ENCODE measurements around the gene ZER1.
"Not testable (repeated sequence)": the region's sequence is repeated elsewhere in the genome, so short reads cannot be mapped to it uniquely, and the experiment has no call there.

Gene ZER1

DNA sequence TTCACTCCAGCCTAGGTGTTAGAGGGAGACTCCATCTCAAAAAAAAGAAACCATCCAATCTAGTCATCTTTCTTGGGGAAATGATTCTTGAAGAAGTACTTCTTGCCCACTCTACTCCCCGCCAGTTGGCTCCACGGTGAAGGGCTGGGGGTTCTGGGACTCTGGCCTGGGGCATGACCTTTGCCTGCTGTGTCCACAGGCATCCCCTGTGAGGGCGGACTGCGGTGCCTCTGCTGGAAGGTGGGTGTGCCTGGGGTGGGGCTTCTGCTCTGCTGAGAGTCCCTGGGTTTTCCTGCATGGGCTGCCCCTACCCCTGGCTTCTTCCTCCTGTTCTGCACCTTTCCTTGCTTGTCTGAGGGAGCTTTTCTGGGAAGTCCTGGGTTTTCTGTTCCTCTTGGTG is 18.8 kb upstream of the ZER1 start:
- FAIRE-seq = no peak
- DNase-seq (ENCODE audit: extremely low spot score, insufficient read length, low read depth) = no peak

DNA sequence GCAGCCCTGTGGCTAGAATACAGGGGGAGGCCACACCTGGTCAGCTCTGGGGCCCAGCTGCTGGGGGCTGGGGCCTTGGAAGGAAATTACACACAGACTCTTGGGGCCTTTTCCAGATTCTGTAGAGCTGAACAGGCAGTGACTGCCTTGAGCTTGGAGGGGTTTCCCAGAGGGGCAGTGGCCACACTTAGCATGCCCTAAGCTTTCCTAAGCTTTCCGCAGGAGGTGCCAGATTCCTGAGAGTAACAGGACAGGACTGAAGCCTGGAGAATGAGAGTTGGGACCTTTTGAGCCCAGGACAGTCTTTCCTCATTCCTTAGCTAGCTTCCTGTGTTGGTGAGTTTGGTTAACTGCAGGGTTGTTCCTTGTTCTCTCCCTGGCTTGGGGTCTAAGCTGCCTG is 16.7 kb upstream of the ZER1 start:
- FAIRE-seq = no peak
- DNase-seq (ENCODE audit: extremely low spot score, insufficient read length, low read depth) = no peak

DNA sequence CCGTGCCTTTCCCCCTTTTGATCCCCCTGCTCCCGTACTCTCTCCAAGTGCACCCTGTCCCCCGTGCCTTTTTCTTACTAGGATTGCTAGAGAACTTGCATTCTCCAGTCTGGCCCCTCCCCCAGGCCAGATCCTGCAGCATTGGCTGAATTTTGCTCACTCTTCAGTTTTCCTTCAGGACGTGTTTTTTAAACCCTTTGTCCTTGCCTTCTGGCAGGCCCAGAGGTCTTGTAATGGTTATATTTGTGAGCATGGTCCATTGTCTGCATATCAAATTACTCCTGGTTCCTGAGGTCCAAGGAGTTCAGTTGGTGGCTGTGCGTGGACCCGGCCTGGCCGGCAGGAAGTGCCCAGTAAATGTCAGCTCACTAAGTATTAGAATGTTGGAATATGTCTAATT is 15.9 kb upstream of the ZER1 start:
- no peak for FAIRE-seq
- DNase-seq (ENCODE audit: extremely low spot score, insufficient read length, low read depth) = no peak

DNA sequence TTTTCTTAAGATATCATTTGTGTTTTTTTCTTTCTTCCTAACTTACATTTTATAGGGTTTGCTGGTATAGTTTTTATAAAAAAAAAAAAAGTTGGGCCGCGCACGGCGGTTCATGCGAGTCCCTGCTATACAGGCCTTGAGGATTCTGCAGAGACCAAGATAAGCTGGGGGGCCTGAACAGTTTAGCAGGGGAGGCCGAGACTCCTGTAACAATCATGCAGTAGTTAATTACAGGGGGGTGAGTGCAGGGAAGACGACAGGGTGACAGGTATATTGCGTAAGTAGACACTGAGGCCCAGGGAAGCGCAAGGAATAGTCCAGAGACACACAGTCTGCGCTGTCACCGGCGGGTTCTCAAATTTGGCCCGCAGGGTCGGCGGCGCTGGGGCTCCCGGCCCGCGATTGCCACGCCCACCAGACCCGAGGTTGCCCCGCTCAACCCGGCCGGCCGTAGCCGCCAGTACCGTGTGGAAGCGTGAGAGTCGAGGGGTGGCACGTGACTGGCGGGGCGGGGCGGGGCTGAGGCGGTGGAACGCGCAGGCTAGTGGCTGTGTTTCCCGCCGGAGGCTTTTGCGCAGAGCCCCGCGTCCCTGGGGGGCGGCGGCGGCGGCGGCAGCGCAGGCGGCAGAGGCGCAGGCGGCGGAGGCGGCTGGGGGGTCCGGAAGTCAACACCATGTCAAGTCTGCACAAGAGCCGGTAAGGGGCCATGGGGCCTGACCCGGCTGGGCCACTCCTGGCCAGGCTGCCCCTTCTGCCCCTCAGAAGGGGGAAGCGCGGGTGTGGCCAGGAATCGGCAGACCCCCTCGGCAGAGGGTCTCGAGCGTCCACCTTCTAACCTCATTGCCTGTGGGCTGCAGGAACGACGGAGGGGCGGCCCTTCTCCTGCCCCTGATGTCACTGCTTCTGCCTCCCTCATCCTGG is 15.2 kb upstream of the ZER1 start, which contains the start of gene TBC1D13:
TBC1D13 (plus strand) TSS at position 573 of the 921 bp plus-strand sequence; CDS start at position 674, 101 bp downstream.
- FAIRE-seq (peak; percentile 66), DNase-seq (ENCODE audit: extremely low spot score, insufficient read length, low read depth) (peak; percentile 83)

DNA sequence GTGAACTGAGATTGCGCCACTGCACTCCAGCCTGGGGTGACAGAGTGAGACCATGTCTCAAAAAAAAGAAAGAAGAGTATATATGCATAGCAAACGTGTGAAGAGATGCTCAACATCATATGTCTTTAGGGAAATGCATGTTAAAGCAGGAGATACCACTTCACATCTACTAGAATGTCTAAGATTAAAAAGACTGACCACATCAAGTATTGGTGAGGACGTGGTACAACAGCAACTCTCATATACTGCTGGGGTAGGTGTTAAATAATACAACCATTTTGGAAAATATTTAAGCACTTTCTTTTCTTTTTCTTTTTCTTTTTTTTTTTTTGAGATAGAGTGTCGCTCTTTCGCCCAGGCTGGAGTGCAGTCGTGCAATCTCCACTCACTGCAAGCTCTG is 13.7 kb upstream of the ZER1 start:
- DNase-seq (ENCODE audit: extremely low spot score, insufficient read length, low read depth) (no peak), FAIRE-seq (no peak)

DNA sequence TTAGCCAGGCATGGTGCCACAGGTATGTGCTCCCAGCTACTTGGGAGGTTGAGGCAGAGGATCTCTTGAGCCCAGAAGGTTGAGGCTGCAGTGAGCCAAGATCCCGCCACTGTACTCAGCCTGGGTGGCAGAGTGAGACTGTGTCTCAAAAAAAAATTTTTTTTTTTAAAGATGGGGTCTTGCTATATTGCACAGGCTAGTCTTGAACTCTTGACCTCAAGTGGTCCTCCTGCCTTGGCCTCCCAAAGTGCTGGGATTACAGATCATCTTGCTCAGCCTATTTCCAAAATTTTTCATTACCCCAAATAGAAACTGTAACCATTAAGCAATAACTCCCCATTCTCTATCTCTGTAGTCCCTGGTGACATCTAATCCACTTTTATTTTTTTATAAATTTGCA is 10.9 kb upstream of the ZER1 start:
- FAIRE-seq = no peak

DNA sequence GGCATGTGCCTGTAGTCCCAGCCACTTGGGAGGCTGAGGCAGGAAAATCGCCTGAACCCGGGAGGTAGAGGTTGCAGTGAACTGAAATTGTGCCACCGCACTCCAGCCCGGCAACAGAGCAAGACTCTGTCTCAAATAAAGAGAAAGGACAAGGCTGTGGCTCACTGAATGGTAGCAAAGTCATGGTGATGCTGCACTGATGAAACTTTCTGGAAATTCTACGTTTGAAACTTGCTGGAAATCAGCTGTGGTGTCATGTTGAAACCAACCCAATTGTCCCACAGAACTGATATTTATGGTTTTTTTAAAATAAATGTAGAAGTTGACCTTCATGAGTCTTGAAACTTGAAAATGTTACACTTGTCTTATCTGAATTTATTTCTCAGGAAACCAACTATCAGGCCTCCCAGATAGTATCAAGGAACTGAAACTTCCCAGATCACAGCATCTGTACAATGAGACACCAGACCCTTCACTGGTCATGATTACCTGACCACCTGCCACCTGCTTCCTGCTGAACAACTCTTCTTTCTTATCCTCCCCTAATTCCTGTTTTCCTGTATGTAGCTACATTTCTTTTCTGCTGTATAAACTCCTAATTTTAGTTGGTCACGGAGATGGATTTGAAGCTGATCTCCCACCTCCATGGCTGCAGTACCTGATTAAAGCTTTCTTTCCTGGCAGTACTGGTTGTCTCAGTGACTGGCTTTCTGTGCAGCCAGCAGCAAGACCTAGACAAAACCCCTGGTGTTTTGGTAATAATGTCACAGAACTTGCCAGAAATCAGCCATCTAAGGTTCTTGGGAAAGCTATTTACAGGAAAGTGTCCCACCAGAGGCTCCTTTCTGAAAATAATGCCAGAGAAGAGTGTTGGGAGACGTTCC is 9.7 kb upstream of the ZER1 start:
- DNase-seq (ENCODE audit: extremely low spot score, insufficient read length, low read depth) (no peak), FAIRE-seq (no peak)

More for the DNA sequence above, 10.9 kb upstream of the ZER1 start:
- no peak for DNase-seq (ENCODE audit: extremely low spot score, insufficient read length, low read depth)

DNA sequence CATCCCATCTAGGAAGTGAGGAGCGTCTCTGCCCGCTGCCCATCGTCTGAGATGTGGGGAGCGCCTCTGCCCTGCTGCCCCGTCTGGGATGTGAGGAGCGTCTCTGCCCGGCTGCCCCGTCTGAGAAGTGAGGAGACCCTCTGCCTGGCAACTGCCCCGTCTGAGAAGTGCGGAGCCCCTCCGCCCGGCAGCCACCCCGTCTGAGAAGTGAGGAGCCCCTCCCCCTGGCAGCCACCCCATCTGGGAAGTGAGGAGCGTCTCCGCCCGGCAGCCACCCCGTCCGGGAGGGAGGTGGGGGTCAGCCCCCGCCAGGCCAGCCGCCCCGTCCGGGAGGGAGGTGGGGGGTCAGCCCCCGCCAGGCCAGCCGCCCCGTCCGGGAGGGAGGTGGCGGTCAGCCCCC is 8.4 kb upstream of the ZER1 start:
- FAIRE-seq; DNase-seq (ENCODE audit: extremely low spot score, insufficient read length, low read depth): not testable (repeated sequence)

DNA sequence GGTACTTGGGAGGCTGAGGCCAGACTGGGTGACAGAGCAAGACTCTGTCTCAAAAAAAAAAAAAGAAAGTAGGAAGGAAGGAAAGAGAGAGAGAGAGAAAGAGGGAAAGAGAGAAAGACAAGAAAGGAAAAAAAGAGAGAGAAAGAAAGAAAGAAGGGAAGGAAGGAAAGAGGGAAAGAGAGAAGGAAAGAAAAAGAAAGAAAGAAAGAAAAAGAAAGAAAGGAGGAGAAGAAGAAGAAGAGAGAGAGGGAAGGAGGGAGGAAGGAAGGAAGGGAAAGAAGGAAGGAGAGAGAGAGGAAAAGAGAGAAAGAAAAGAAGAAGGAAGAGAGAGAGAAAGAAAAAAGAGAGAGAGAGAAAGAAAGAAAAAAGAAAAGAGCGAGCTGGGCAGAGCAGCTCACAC is 3.1 kb upstream of the ZER1 start:
- DNase-seq (ENCODE audit: extremely low spot score, insufficient read length, low read depth) (no peak), FAIRE-seq (no peak)

DNA sequence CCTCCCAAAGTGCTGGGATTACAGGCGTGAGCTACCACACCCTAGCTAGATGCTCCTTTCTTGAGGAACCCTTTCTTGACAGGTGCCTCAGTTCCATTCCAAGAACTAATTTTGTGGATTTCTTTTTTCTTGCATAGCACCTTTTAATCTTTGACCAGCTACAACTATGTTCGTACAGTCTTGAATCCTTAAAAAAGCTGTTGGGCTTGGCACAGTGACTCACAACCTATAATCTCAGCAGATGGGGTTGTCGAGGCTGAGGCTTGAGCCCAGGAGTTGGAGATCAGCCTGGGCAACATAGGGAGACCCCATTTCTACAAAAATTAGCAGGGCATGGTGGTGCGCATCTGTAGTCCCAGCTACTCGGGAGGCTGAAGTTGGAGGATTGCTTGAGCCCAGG is 1.3 kb upstream of the ZER1 start:
- no peak for DNase-seq (ENCODE audit: extremely low spot score, insufficient read length, low read depth)
- no peak for FAIRE-seq

DNA sequence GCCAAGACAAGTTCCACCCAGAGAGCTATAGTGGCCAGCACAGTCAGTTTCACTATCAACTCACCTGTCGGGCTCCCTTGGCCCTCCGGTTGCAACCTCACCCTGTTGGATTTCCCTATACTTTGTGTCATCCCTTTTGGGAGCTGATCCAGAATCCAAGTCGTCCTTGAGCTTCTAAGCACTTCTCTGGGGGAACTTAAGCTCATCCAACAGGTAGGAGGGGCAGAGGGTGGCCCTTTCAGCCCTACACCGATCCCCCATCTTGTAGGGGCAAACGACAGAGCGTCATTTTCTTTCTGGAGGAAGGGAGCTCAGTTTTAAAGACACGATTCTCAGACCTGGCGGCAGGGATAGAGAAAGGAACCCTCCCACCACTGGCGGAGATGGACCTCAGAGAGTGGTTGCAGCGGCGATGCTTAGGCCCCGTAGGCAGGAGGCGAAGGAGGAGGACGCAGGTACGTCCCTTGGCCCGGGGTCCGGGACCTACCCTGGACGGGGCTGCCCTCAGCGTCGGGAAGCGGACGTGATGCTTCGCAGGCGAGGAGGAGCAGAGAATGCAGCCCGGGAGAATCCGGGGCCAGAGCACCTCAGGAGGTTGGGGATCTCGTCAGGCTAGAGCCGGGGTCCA is 519 bp downstream of the ZER1 start:
- FAIRE-seq (no peak), DNase-seq (ENCODE audit: extremely low spot score, insufficient read length, low read depth) (no peak)

DNA sequence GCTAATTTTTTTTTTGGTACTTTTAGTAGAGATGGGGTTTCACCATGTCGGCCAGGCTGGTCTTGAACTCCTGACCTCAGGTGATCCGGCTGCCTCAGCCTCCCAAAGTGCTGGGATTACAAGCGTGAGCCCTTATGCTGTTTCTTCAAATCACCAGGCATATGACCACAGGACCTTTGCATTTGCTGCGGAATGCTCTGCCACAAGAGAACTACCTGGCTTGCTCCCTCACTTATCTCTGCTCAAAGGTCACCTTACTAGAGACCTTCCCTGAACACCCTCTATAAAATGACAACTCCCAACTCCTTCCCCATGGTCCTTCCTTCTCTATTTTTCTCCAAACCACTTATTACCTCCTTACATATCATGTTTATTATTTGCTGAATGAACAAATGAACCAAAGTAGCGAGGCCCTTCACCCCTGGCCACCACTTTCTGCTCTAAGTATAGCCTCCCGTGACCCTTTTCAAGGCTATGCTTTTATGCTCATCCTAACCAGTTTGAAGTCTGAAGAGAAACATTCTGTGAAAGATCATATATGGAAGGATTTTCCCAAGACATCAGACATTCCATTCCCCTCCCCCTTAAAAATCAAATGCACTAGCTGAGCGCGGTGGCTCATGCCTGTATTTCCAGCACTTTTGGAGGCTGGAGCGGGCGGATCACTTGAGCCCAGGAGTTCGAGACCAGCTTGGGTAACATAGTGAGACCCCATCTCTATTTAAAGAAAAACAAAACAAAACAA is 1.3 kb downstream of the ZER1 start:
- DNase-seq (ENCODE audit: extremely low spot score, insufficient read length, low read depth) (no peak), FAIRE-seq (no peak)

DNA sequence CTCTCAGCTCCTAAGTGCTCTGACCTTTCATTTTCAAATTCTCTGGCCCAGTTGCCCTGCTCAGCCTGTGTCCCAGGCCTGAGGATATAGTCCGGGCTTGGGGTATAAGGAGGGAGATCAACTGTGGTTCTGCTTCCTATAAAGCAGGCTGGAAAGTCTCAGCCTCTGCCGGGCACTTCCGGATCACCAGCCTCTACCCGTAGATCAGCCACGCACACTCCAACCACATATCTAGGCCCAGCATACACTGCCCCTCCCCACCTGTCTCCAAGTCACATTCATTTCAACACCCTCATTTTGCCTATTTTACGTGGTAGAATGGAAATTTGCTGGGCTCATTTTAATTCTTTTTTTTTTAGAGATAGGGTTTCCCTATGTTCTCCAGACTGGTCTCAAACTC is 3.1 kb downstream of the ZER1 start:
- FAIRE-seq (no peak), DNase-seq (ENCODE audit: extremely low spot score, insufficient read length, low read depth) (no peak)

DNA sequence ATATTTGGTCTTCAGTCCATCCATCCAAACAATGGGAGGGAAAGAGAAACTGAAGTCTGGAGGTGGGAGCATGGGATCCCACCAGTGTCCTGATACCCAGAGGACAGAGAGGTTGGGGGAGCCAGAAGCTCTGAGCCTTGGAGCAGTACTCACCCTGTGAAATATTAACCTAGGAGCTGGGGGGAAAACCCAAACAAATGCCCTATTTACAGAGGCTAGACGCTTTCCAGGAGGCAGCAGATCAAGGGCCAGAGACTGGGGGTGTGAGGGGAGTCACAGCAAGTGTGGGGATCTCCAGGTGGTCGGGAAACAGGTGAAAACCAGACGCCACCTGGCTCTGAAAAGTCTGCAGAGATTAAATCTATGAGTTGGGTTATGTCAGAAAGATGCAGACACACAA is 6.2 kb downstream of the ZER1 start:
- DNase-seq (ENCODE audit: extremely low spot score, insufficient read length, low read depth) (no peak), FAIRE-seq (peak; percentile 41)

DNA sequence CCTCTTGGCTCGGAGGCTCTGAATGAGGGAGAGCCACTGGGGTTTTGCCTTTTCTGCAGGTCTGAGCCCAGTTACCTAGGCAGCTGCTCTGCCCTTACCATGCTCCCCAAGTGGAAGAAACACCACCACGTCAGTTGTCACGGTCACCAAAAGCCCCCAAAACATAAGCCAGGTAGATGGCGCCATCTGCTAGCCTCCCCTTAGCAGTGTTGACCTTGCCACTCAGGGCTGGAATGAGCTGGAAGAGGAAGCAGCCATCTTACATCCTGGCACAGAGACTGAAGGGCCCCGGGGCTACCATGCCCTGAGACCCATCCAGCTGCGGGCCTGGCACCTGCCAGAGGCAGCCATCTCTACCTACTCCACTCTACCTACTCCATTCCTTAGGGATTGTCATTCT is 7.4 kb downstream of the ZER1 start:
- DNase-seq (ENCODE audit: extremely low spot score, insufficient read length, low read depth) (no peak), FAIRE-seq (no peak)

DNA sequence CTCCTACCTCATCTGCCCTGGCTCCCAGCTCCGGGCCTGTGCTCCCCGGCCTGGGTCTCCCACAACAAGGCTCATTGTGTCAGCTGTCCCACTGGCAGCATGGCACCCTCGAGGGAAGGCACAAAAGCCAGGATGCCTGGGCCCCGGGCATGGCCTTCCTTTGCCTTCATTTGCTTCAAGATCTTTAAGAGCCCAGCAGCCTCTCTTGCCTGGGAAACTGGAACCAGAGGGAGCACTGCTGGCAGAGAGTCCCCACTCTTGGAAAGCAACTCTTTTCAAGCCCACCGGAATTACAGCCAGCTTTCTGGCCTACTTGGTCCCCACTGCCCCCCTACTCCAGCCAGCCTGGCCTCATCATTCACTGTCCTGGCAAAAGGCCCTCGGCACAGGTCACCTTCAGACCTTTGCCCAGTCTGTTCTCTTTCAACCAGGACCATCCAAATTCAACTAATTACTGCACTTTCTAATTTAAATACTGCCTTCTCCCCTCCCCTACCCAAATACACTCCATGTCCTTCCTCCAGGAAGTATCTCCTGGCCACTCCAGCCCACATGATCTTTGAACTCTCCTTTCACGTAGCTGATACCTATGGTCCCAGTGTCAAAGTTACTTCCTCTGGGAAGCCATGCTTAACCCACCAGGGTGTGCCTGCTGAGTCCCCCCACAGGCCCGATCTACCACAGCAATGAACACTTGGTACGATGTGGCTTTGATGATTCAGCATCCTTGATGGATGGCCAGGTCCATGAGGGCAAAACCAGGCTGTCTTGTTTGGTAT is 8.9 kb downstream of the ZER1 start:
- no peak for FAIRE-seq

DNA sequence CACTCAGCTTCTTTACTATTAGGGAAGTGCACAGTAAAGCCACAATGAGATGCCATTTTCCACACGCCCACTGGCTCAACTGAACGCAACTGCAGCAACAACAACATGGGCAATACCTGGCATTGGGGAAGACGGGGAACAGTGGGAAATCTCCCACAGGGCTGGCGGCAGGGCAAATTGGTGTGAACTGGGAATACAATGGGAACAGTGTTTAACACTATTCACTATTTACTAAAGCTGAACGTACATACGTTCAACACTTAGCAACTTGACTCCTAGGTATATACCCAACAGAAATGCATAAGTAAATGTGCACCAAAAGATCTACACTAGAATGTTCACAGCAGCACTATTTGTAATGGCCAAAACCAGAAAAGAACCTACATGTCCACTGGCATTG is 14.1 kb downstream of the ZER1 start:
- no peak for FAIRE-seq
- DNase-seq (ENCODE audit: extremely low spot score, insufficient read length, low read depth) = no peak

More for the DNA sequence above, 8.9 kb downstream of the ZER1 start:
- DNase-seq (ENCODE audit: extremely low spot score, insufficient read length, low read depth) = no peak

DNA sequence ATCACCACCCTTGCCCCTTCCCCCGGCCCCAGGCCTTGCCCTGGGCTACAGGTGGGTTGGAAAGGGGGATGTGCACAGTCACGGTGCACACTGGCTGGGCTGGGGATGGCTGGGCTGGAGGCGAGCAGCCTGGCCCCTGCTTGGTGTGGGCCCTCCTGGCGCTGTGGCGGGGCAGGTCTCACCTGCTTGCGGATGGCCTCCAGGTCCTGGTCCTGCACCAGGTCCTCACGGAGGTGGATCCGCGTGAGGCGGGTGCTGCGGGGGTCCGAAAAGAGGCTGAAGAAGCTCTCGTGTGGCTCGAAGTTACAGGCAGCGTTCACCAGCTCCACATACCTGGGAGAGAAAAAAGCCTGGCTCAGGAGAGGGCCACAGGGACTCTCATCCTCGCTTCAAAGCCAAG is 18.1 kb downstream of the ZER1 start:
- no peak for FAIRE-seq

DNA sequence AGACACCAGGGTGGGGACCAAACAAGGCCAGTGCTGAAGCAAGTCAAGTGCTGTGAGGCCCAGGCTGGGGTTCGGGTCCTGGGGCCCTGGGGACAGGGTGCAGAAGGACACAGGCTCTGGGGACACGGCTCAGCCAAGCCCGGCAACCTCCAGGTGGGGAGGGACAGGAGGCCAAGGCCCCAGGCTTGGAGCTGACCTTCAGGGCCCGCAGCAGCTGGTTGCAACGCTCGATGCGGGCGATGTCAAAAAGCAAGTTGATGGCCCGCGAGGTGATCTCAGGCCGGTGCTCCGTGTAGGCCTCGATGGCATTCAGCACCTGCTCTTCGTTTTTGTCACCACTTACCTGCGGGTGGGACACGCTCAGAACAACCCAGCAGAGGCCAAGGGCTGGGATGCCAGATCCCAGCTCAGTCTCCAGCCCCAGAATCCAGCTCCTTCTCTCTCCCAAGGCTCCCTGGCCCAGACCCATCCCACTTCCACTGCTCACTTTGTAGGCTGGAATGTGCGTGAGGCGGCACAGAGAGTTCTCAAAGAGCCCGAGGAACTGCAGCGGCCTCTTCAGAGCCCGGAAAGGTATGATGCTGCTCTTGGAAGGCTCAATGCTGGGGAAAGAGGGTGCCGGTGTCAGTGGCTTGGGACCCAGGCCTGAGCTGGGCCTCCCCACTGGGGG is 20.7 kb downstream of the ZER1 start:
- FAIRE-seq (no peak), DNase-seq (ENCODE audit: extremely low spot score, insufficient read length, low read depth) (no peak)

More for the DNA sequence above, 18.1 kb downstream of the ZER1 start:
- DNase-seq (ENCODE audit: extremely low spot score, insufficient read length, low read depth) = no peak

Data from GM18507 (cell line).